ENCODE data around the gene C14orf132. TPM values are rescaled to one million over a fixed set of nuclear protein-coding genes. Genes with fewer than 3 reads are reported as not detected.

C14orf132 gene
- polyA plus RNA-seq, 1 donor = 17.4 TPM

- no peak for DNase-seq (ENCODE audit: low read depth)
Observed at GRCh38 chr14:96119947-96120346, 80.8 kb downstream of the C14orf132 start.

GRCh38 chr14:96120392-96120791 is 81.2 kb downstream of the C14orf132 start:
- no peak for DNase-seq (ENCODE audit: low read depth)

GRCh38 chr14:96120941-96121340 is 81.8 kb downstream of the C14orf132 start:
- no peak for DNase-seq (ENCODE audit: low read depth)

GRCh38 chr14:96121660-96122395 is 82.7 kb downstream of the C14orf132 start:
- DNase-seq (ENCODE audit: low read depth) = no peak

- DNase-seq (ENCODE audit: low read depth) = no peak
Observed at GRCh38 chr14:96122496-96122895, 83.3 kb downstream of the C14orf132 start.

- DNase-seq (ENCODE audit: low read depth) = no peak
Observed at GRCh38 chr14:96125536-96125935, 86.4 kb downstream of the C14orf132 start.

- no peak for DNase-seq (ENCODE audit: low read depth)
Observed at GRCh38 chr14:96126339-96126782, 87.2 kb downstream of the C14orf132 start.

- DNase-seq (ENCODE audit: low read depth) = peak; percentile 20
Observed at GRCh38 chr14:96126783-96127271, 87.7 kb downstream of the C14orf132 start.

- DNase-seq (ENCODE audit: low read depth) = no peak
Observed at GRCh38 chr14:96129128-96129736, 90.1 kb downstream of the C14orf132 start.

- no peak for DNase-seq (ENCODE audit: low read depth)
Observed at GRCh38 chr14:96130391-96130790, 91.2 kb downstream of the C14orf132 start.

- no peak for DNase-seq (ENCODE audit: low read depth)
Observed at GRCh38 chr14:96130854-96131253, 91.7 kb downstream of the C14orf132 start.

- no peak for DNase-seq (ENCODE audit: low read depth)
Observed at GRCh38 chr14:96131836-96132235, 92.7 kb downstream of the C14orf132 start.

- DNase-seq (ENCODE audit: low read depth) = no peak
Observed at GRCh38 chr14:96134508-96134907, 95.3 kb downstream of the C14orf132 start.

GRCh38 chr14:96135285-96135684 is 96.1 kb downstream of the C14orf132 start:
- DNase-seq (ENCODE audit: low read depth) = no peak

GRCh38 chr14:96136371-96137005 is 97.3 kb downstream of the C14orf132 start:
- no peak for DNase-seq (ENCODE audit: low read depth)

GRCh38 chr14:96138241-96138640 is 99.1 kb downstream of the C14orf132 start:
- no peak for DNase-seq (ENCODE audit: low read depth)

GRCh38 chr14:96139169-96139568 is 100.0 kb downstream of the C14orf132 start:
- DNase-seq (ENCODE audit: low read depth) = no peak

- no peak for DNase-seq (ENCODE audit: low read depth)
Observed at GRCh38 chr14:96139879-96140278, 100.7 kb downstream of the C14orf132 start.

GRCh38 chr14:96140952-96141351 is 101.8 kb downstream of the C14orf132 start:
- no peak for DNase-seq (ENCODE audit: low read depth)

Measured in forelimb muscle (tissue), 1 donor.